SK-N-SH (cell line): ENCODE data around the gene ATP7B.

Experiments
- CTCF ChIP-seq: fragments of 200-600 bp; sonication (generic); IDR thresholded peaks from 2 replicates; pipeline ENCODE4 v1.6.1; 2017; ENCODE audit warnings: antibody characterized with exemption, mild to moderate bottlenecking, moderate library complexity
- EP300 ChIP-seq, 2 experiments: IDR thresholded peaks; 2 replicates each; pipeline versions ENCODE4 v1.4.0 to v1.6.1; 2012; ENCODE audit warnings: borderline replicate concordance in 1 of 2, low read depth in 1 of 2, low read length in 1 of 2
- GABPA ChIP-seq: IDR thresholded peaks from 2 replicates; pipeline ENCODE4 v1.4.0; 2012; ENCODE audit warnings: low read depth, mild to moderate bottlenecking
- POLR2AphosphoS5 ChIP-seq: IDR thresholded peaks from 2 replicates; pipeline ENCODE4 v1.6.1; 2012; ENCODE audit warnings: low read depth, low read length
- USF2 ChIP-seq: fragments of 150-350 bp; IDR thresholded peaks from 2 replicates; pipeline ENCODE4 v1.6.1; 2017; ENCODE audit warnings: antibody characterized with exemption, low read length, low read depth, borderline replicate concordance
- YY1 ChIP-seq: IDR thresholded peaks from 2 replicates; pipeline ENCODE4 v1.4.0; 2012; ENCODE audit warnings: low read depth, mild to moderate bottlenecking

GRCh38 chr13:51912091-51912490 is 99.2 kb downstream of the ATP7B start:
- TF ChIP-seq GABPA, result no peak
- TF ChIP-seq USF2, result no peak
- no peak for TF ChIP-seq POLR2AphosphoS5
- TF ChIP-seq EP300 (IDR thresholded peaks at IDR 0.05; ENCODE audit: borderline replicate concordance in 1 of 2, low read depth in 1 of 2, low read length in 1 of 2), result no peak
- TF ChIP-seq CTCF, result no peak
- no peak for TF ChIP-seq YY1
